HG03097 (cell line): Measurements from ENCODE around the gene LPAR1.

Experiments
- ATAC-seq: cut with Tn5 transposase; IDR thresholded peaks from one replicate; pipeline ENCODE4 v1.9.1; 2021; ENCODE audit not compliant: unreplicated experiment, low FRiP score

The LPAR1 gene

GRCh38 chr9:111037708-111038330 is 451 bp downstream of the LPAR1 start:
- no peak for ATAC-seq

DNA sequence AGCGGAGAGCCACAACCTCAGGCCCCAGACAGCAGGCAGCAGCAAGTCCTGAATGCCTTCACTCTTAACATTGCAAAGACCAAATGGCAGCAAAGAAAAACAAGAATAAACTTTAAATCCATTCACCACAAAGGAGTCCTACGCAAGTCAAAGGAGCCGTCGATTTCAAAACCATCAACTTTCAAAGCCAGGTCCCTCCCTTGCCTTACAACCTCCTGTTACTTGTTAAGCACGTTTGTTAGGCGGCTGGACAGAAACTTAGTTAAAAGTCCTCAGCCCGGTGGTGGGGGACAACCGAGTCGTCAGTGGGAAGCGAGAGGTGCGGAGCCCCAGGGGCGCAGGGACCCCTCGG is 938 bp downstream of the LPAR1 start:
- no peak for ATAC-seq

DNA sequence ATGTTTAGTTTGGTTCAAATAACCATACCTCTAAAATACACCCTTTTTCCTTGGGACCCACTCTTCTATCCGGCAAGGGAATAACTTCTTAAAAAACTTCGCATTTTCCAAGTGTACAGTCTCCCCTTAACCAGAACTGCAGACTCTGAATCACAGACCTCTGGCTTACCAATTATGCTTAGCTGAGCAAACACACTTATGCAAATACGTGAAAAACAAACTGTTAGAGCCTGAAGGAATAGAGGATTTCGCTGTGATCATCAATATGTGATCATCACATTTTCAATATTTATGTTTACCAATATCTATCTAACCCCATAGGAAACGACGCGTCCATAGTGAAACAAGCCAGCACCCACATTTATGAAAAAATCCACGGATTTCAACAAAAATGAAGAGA is 1.3 kb downstream of the LPAR1 start:
- ATAC-seq, result no peak

- no peak for ATAC-seq
Observed at GRCh38 chr9:111036429-111036789, 1.9 kb downstream of the LPAR1 start.

- no peak for ATAC-seq
Observed at GRCh38 chr9:111035543-111036428, 2.5 kb downstream of the LPAR1 start.

- ATAC-seq, result no peak
Observed at GRCh38 chr9:111034898-111035539, 3.3 kb downstream of the LPAR1 start.

DNA sequence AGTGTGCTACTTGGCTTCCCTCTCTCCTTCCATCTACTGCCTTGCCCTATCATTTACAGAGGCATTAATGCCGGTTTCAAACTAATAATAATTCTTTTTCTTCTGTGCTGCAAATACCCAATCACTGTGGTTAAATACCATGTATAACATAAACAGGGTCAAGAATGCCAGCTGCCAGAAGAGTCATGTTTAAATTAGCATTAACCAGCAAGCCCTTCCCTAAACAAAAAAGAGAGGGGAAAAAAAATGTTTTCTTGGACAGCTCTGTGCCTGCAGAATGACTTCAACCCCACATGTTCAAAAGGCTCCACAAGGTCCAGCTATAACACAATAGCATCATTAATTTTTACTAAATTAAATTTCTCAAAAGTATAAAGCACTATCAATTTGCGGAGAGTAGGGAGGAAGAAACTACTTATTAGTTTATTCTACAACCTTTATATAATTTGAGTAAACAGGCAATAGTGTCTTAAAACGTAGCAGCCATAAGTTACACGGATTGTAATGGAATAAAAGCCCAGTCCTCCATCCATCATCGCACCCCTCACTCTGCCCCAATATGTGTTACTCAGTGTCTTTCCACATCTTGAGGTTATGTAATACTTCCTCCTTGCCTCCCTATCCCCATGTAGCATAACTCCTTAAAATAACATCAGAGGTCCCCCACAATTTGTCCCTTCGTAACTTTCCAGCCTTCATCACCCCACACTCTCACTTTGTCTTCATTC is 3.9 kb downstream of the LPAR1 start:
- no peak for ATAC-seq

DNA sequence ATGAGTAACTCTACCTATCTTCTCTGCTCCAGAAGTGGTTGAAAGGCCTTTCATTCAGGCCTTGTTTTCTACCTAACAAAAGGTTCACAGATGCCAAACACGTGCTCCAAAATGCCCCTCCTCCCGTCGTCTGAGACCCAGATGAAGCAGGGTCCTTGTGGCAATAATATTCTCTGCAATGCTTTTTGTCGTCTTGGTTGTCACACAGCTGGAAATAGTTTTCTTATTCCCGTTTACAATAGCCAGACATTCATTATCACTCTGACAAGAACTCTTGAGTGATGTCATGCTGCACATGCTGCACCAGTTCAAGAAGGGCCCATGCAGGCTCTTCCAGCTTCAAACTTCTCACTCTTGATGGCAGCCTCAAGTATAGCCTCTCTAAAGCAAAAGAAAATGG is 7.8 kb downstream of the LPAR1 start:
- ATAC-seq, result no peak

- no peak for ATAC-seq
Observed at GRCh38 chr9:111029260-111029659, 9.0 kb downstream of the LPAR1 start.

DNA sequence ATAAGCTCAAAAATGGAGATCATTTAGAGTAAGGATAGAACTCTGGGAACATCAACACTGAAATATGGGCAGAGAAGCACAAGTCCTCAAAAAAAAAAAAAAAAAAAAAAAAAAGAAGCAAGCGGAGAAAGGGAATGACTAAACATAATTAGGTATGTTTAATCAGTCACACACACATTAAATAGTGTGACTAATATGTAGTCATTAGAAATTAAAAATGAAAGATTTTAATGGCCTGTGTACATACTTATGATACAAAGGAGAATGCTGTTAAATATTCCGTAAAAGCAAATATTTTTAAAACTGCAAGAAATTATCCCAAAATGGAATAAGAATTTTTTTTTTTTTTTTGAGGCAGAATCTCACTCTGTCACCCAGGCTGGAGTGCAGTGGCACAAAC is 10.5 kb downstream of the LPAR1 start:
- no peak for ATAC-seq

DNA sequence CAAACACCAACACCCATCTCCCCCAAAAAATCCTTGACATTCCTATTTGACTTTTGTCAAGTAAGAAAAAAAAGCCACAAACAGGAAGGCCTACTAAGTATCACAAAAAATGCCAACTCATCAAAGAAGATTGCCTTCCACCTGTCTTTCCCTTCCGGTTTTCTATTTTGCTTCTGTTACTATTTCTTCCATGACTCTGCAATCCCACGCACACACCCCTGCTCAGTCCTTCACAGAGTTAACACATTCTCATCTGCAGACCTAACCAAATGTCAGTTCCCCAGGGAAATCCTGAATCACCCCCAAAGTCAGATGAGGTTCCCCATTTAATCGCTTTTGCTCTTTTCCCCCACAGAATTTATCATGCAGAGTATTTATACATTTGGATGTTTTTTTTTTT is 15.1 kb downstream of the LPAR1 start:
- ATAC-seq, result no peak

- ATAC-seq, result no peak
Observed at GRCh38 chr9:111020594-111020993, 17.7 kb downstream of the LPAR1 start.

- ATAC-seq, result no peak
Observed at GRCh38 chr9:111016426-111017045, 21.7 kb downstream of the LPAR1 start.

GRCh38 chr9:111016016-111016415 is 22.3 kb downstream of the LPAR1 start:
- no peak for ATAC-seq

DNA sequence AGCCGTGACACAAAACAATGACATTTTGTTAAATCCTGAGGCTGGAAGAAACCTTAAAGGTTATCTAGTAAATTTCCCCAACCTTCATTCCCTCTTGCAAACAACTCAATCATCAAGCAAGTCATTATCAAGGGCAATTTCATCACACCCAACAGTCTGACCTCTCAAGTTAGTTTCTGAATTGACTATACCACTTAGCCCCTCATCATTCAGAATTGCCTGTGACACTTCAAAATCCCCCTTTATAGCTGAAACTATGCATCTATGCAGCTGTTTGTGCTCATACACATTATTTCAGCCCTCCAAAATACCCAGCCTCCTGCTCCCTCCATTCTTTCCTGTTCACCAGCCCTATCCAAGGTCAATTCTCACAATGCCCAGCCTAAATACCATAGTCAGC is 24.6 kb downstream of the LPAR1 start:
- no peak for ATAC-seq

DNA sequence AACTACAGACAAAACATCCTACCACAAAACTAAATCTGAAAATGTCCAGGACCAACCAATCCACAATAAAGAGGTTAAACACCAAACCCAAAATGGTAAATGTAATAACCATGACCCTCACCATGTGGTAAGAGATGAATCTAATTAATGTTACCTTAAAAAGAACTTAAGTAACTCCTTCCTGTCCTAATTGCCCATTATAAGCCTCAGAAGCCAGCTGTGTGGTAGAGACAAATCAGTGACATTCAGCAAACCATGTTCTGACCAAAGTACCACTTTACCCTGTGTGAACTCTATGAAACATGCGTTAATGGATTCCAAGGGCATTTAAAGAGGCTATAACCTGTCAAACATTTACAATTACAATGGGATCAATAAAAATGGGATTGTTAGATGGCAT is 25.0 kb downstream of the LPAR1 start:
- ATAC-seq, result no peak

- no peak for ATAC-seq
Observed at GRCh38 chr9:111008158-111009075, 29.9 kb downstream of the LPAR1 start.

GRCh38 chr9:111005746-111006470 is 32.4 kb downstream of the LPAR1 start:
- ATAC-seq, result no peak

- no peak for ATAC-seq
Observed at GRCh38 chr9:111004936-111005335, 33.3 kb downstream of the LPAR1 start.
